OCI-LY7 (cell line): Measurements from ENCODE around the gene TRAF3IP3. TPM values are rescaled to one million over a fixed set of nuclear protein-coding genes. Genes with fewer than 3 reads are reported as not detected.

ENCODE experiments used
- BruUV-seq: library from RNA; stranded (reverse); fragments of 400-500 nt; replicated peaks from 2 replicates; lab custom pipeline; 2021; lab: Mats Ljungman, UMichigan
- CTCF ChIA-PET: fragments of 300-600 bp; sonication (Branson Sonifier 250); formaldehyde crosslinking; loops from one replicate; lab custom pipeline; 2022; ENCODE audit warnings: antibody characterized with exemption; ENCODE audit not compliant: unreplicated experiment; lab: Charles Lee
- POLR2A ChIA-PET: fragments of 300-600 bp; sonication (Branson Sonifier 250); formaldehyde crosslinking; loops from one replicate; lab custom pipeline; 2022; ENCODE audit warnings: antibody characterized with exemption; lab: Charles Lee
- DNase-seq: peaks from one replicate; pipeline ENCODE4 v3.0.0-alpha.2; 2015; ENCODE audit warnings: low spot score
- H2AFZ ChIP-seq: fragments of 200-600 bp; sonication (generic), shearing (Covaris generic); 2 replicates; pipeline ENCODE4 v1.6.1; 2014; ENCODE audit warnings: mild to moderate bottlenecking, antibody characterized with exemption, low read length, moderate library complexity
- H3K27ac ChIP-seq: fragments of 200-600 bp; sonication (generic); 2 replicates; pipeline ENCODE4 v1.5.1; 2014; ENCODE audit warnings: mixed run types, low read depth, mild to moderate bottlenecking, moderate library complexity, low read length, inconsistent platforms; ENCODE audit not compliant: poor library complexity, severe bottlenecking
- H3K36me3 ChIP-seq: fragments of 200-600 bp; sonication (generic); 2 replicates; pipeline ENCODE4 v1.6.1; 2014; ENCODE audit warnings: mild to moderate bottlenecking, antibody characterized with exemption, low read length, moderate library complexity, mixed read lengths; ENCODE audit not compliant: insufficient read depth
- H3K4me1 ChIP-seq: fragments of 200-600 bp; sonication (generic); 2 replicates; pipeline ENCODE4 v1.5.1; 2014; ENCODE audit warnings: mild to moderate bottlenecking, low read length; ENCODE audit not compliant: insufficient read depth, poor library complexity, severe bottlenecking
- H3K4me2 ChIP-seq: fragments of 200-600 bp; sonication (generic); 2 replicates; pipeline ENCODE4 v1.6.1; 2014; ENCODE audit warnings: mild to moderate bottlenecking, low read length
- H3K4me3 ChIP-seq: fragments of 200-600 bp; sonication (generic); 2 replicates; pipeline ENCODE4 v1.5.1; 2014; ENCODE audit warnings: mild to moderate bottlenecking, low read depth, low read length; ENCODE audit not compliant: poor library complexity, severe bottlenecking
- H3K79me2 ChIP-seq: fragments of 200-600 bp; sonication (generic); 2 replicates; pipeline ENCODE4 v1.6.1; 2016; ENCODE audit warnings: low read depth, mild to moderate bottlenecking, low read length, moderate library complexity, mixed read lengths; ENCODE audit not compliant: insufficient read depth
- H3K9me2 ChIP-seq: fragments of 200-600 bp; sonication (generic); 2 replicates; pipeline ENCODE4 v1.6.1; 2016; ENCODE audit warnings: mild to moderate bottlenecking, low read length, mixed read lengths; ENCODE audit not compliant: insufficient read depth
- H3K9me3 ChIP-seq: fragments of 200-600 bp; sonication (generic); 2 replicates; pipeline ENCODE4 v1.6.1; 2014; ENCODE audit warnings: mild to moderate bottlenecking, mixed run types, low read length, mixed read lengths
- H4K20me1 ChIP-seq: fragments of 200-600 bp; sonication (generic); 2 replicates; pipeline ENCODE4 v1.6.1; 2014; ENCODE audit warnings: mild to moderate bottlenecking, antibody characterized with exemption, low read length, moderate library complexity, mixed read lengths; ENCODE audit not compliant: insufficient read depth
- EZH2phosphoT487 ChIP-seq: fragments of 200-600 bp; sonication (generic); IDR thresholded peaks from 2 replicates; pipeline ENCODE4 v1.6.1; 2018; ENCODE audit warnings: low read depth, borderline replicate concordance, mild to moderate bottlenecking, mixed run types, antibody characterized with exemption, low read length, moderate library complexity, mixed read lengths
- intact Hi-C: fragments of 100-400 bp; cut with micrococcal nuclease; formaldehyde crosslinking; loops from one replicate; pipeline ENCODE4 v1.10.0; 2022; ENCODE audit not compliant: unreplicated experiment
- total RNA-seq, 2 experiments: library from RNA; depleted of rRNA in 1 of 2; stranded (reverse); fragments of >200 nt in 1 of 2; shearing (Covaris generic) in 1 of 2; gene quantifications; 2 replicates each; pipeline ENCODE4 v1.2.3, GENCODE V29; 2014 to 2022
- TF ChIP-seq, protein P1 (sequence below): fragments of 200-600 bp; sonication (generic); conservative IDR thresholded peaks from 2 replicates; pipeline ENCODE4 v1.5.1; 2014; ENCODE audit warnings: mild to moderate bottlenecking, antibody characterized with exemption, low read length, moderate library complexity, mixed read lengths

TRAF3IP3 gene
- total RNA-seq, 2 experiments from 2014 or later: 22.1 to 53.6 TPM

DNA sequence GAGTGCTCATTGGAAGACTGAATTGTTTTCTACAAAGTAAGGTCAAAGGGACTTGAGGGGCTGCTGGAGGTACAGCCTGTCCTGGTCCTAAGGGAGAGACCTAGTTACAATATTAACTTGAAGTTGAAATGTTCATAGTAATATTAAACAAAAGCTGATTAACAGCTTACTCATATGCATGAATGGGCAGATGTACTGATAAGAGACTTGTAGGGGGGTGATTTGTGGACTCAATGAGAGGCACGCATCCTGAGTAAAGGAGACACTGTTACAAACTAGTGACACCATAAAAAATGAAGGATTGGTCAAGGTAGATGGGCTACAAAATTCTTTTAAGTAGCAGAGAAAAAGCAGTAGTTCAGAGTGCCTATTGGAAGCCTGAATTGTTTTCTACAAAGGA is 48.5 kb upstream of the TRAF3IP3 start:
- H3K9me3 ChIP-seq: no peaks in the 10 kb centered on the region
- TF ChIP-seq, protein P1, sequence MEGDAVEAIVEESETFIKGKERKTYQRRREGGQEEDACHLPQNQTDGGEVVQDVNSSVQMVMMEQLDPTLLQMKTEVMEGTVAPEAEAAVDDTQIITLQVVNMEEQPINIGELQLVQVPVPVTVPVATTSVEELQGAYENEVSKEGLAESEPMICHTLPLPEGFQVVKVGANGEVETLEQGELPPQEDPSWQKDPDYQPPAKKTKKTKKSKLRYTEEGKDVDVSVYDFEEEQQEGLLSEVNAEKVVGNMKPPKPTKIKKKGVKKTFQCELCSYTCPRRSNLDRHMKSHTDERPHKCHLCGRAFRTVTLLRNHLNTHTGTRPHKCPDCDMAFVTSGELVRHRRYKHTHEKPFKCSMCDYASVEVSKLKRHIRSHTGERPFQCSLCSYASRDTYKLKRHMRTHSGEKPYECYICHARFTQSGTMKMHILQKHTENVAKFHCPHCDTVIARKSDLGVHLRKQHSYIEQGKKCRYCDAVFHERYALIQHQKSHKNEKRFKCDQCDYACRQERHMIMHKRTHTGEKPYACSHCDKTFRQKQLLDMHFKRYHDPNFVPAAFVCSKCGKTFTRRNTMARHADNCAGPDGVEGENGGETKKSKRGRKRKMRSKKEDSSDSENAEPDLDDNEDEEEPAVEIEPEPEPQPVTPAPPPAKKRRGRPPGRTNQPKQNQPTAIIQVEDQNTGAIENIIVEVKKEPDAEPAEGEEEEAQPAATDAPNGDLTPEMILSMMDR: no peak
- TF ChIP-seq EZH2phosphoT487: no peak
- H3K79me2 ChIP-seq: no peaks in the 10 kb centered on the region
- no peaks in the 10 kb centered on the region for H3K36me3 ChIP-seq
- H3K27ac ChIP-seq: no peak overlapping the region
- POLR2A ChIA-PET: no interaction called here
- intact Hi-C loops: no loop called here
- H3K4me1 ChIP-seq: no peaks in the 10 kb centered on the region
- H3K4me2 ChIP-seq: no peak overlapping the region
- no peak overlapping the region for H2AFZ ChIP-seq
- H3K4me3 ChIP-seq: no peak overlapping the region
- H4K20me1 ChIP-seq: no peaks in the 10 kb centered on the region
- BruUV-seq: no TSS peak
- no peaks in the 10 kb centered on the region for H3K9me2 ChIP-seq
- no peak for DNase-seq
- CTCF ChIA-PET: no interaction called here

DNA sequence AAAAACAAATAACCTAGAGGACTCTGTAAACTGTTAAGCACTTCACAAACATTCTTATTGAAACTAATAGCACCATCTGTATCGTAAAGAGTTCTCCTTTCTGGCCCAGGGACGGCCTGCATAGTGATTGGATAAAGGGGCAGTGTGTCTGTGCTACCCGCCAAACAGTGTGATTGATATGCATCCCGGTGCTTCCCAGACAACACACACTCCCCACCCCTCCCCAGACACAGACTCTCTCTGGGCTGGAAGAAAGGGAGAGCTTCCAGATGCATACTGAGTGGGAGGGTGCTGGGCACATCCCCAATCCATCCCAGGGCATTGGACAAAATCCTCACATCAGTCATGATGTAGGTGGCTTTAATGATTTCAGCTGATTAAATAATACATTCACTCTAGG is 47.6 kb upstream of the TRAF3IP3 start:
- POLR2A ChIA-PET: no interaction called here
- CTCF ChIA-PET: no interaction called here

GRCh38 chr1:209710093-209710492 is 45.8 kb upstream of the TRAF3IP3 start:
- H4K20me1 ChIP-seq: no peaks in the 10 kb centered on the region
- H3K4me2 ChIP-seq: no peak overlapping the region
- TF ChIP-seq, protein P1: no peak
- TF ChIP-seq EZH2phosphoT487: no peak
- no peaks in the 10 kb centered on the region for H3K9me2 ChIP-seq
- intact Hi-C loops: no loop called here
- no peak overlapping the region for H3K27ac ChIP-seq
- H3K9me3 ChIP-seq: no peaks in the 10 kb centered on the region
- DNase-seq: no peak
- BruUV-seq: no TSS peak
- no peaks in the 10 kb centered on the region for H3K79me2 ChIP-seq
- H2AFZ ChIP-seq: no peak overlapping the region
- no peaks in the 10 kb centered on the region for H3K4me1 ChIP-seq
- no peak overlapping the region for H3K4me3 ChIP-seq
- no peaks in the 10 kb centered on the region for H3K36me3 ChIP-seq
- ChIA-PET POLR2A (no interaction called here), CTCF (no interaction called here)

More for the DNA sequence above, 47.6 kb upstream of the TRAF3IP3 start:
- H2AFZ ChIP-seq: no peak overlapping the region
- H4K20me1 ChIP-seq: no peaks in the 10 kb centered on the region
- no peaks in the 10 kb centered on the region for H3K9me2 ChIP-seq
- H3K27ac ChIP-seq: no peak overlapping the region
- no peak for DNase-seq
- no peak overlapping the region for H3K4me3 ChIP-seq
- H3K79me2 ChIP-seq: no peaks in the 10 kb centered on the region
- H3K9me3 ChIP-seq: no peaks in the 10 kb centered on the region
- intact Hi-C loops: no loop called here
- no peak overlapping the region for H3K4me2 ChIP-seq
- no peak for TF ChIP-seq EZH2phosphoT487
- TF ChIP-seq, protein P1: no peak
- BruUV-seq: no TSS peak
- H3K4me1 ChIP-seq: no peaks in the 10 kb centered on the region
- no peaks in the 10 kb centered on the region for H3K36me3 ChIP-seq
